Mammary epithelial cell (primary cell): ENCODE data around the gene GPR39.

Experiments
- EZH2 ChIP-seq: IDR thresholded peaks from 2 replicates; pipeline ENCODE4 v1.6.1; 2012; ENCODE audit warnings: low read length, inconsistent platforms, borderline replicate concordance
- TF ChIP-seq, protein P1 (sequence below), 2 donors: IDR thresholded peaks in 1 of 2; conservative IDR thresholded peaks in 1 of 2; 2 replicates each; pipeline ENCODE4 v1.5.1; 2011 to 2012; ENCODE audit warnings: inconsistent platforms in 2 of 2, low read length in 2 of 2, mild to moderate bottlenecking in 2 of 2, control low read depth in 1 of 2, low read depth in 1 of 2; ENCODE audit not compliant: insufficient read depth in 1 of 2; ENCODE audit errors: extremely low read depth in 1 of 2

DNA sequence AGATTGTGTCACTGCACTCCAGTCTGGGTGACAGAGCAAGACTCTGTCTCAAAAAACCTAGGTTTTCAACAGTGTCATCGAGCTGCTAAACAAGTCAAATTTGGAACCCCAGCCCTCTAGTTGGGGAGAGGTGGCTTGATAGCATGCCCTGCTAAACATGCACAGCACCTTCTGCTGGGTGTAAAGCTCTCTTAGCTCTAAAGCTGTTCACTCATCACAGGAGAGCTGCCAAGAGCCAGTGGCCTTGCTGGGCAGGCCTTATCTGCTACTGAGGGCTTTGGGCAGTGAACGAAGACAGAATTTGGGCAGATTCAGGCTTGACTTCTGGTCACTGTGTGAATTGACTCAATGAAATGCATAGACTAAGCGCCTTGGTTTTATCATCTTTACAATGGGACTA, 152.1 kb downstream of the GPR39 start:
- TF ChIP-seq, protein P1, sequence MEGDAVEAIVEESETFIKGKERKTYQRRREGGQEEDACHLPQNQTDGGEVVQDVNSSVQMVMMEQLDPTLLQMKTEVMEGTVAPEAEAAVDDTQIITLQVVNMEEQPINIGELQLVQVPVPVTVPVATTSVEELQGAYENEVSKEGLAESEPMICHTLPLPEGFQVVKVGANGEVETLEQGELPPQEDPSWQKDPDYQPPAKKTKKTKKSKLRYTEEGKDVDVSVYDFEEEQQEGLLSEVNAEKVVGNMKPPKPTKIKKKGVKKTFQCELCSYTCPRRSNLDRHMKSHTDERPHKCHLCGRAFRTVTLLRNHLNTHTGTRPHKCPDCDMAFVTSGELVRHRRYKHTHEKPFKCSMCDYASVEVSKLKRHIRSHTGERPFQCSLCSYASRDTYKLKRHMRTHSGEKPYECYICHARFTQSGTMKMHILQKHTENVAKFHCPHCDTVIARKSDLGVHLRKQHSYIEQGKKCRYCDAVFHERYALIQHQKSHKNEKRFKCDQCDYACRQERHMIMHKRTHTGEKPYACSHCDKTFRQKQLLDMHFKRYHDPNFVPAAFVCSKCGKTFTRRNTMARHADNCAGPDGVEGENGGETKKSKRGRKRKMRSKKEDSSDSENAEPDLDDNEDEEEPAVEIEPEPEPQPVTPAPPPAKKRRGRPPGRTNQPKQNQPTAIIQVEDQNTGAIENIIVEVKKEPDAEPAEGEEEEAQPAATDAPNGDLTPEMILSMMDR (conservative IDR thresholded peaks at IDR 0.05 in 1 of 2, IDR thresholded peaks at IDR 0.05 in 1 of 2; ENCODE audit: extremely low read depth in 1 of 2, insufficient read depth in 1 of 2, low read depth in 1 of 2, low read length in 2 of 2), result no peak
- TF ChIP-seq EZH2, result no peak
